ENCODE measurements around the gene ISYNA1. TPM values are rescaled to one million over a fixed set of nuclear protein-coding genes. Genes with fewer than 3 reads are reported as not detected.
"Not testable (repeated sequence)": the region's sequence is repeated elsewhere in the genome, so short reads cannot be mapped to it uniquely, and the experiment has no call there.

The ISYNA1 gene
- total and polyA plus RNA-seq, 2 donors, result 26.0 to 35.6 TPM

GRCh38 chr19:18419195-18419698, 18.7 kb downstream of the ISYNA1 start, which contains the start of gene SSBP4:
Gene SSBP4 (plus strand): TSS chr19:18419398. CDS start chr19:18419649, 251 bp downstream.
- WGBS, result 1% methylated on average over 79 of the region's 80 CpGs
- Histone ChIP-seq H3K4me1 (ENCODE audit: insufficient read depth) (no peaks in the 10 kb centered on the region), H3K4me3 (ENCODE audit: low read depth, low read length) (peak within 1 kb of the TSS; percentile 73), H3K27ac (ENCODE audit: low read depth) (peak within 1 kb of the TSS; percentile 92), H3K36me3 (ENCODE audit: insufficient read depth) (no peaks in the 10 kb centered on the region)
- DNase-seq (ENCODE audit: extremely low spot score), result no peak

- 21% methylated on average over 39 of the region's 39 CpGs for WGBS
- Histone ChIP-seq H3K36me3 (ENCODE audit: insufficient read depth) (no peaks in the 10 kb centered on the region), H3K4me1 (ENCODE audit: insufficient read depth) (no peaks in the 10 kb centered on the region), H3K4me3 (ENCODE audit: low read depth, low read length) (peak overlapping the region; percentile 73), H3K27ac (ENCODE audit: low read depth) (peak overlapping the region; percentile 92)
- DNase-seq (ENCODE audit: extremely low spot score), result no peak
Observed at GRCh38 chr19:18418483-18419194, 19.3 kb downstream of the ISYNA1 start.

GRCh38 chr19:18418029-18418482, 19.9 kb downstream of the ISYNA1 start:
- Histone ChIP-seq H3K36me3 (ENCODE audit: insufficient read depth) (no peaks in the 10 kb centered on the region), H3K4me1 (ENCODE audit: insufficient read depth) (no peaks in the 10 kb centered on the region), H3K4me3 (ENCODE audit: low read depth, low read length) (no peak overlapping the region), H3K27ac (ENCODE audit: low read depth) (peak overlapping the region; percentile 92)
- 19% methylated on average over 30 of the region's 30 CpGs for WGBS
- DNase-seq (ENCODE audit: extremely low spot score), result no peak

- Histone ChIP-seq H3K36me3 (ENCODE audit: insufficient read depth) (no peaks in the 10 kb centered on the region), H3K4me1 (ENCODE audit: insufficient read depth) (no peaks in the 10 kb centered on the region), H3K4me3 (ENCODE audit: low read depth, low read length) (peak overlapping the region; percentile 4), H3K27ac (ENCODE audit: low read depth) (peak overlapping the region; percentile 92)
- WGBS, result under 1% methylated on average over 53 of the region's 53 CpGs
- DNase-seq (ENCODE audit: extremely low spot score), result peak; percentile 71
Observed at GRCh38 chr19:18417250-18418028, 20.5 kb downstream of the ISYNA1 start.

- under 1% methylated on average over 44 of the region's 44 CpGs for WGBS
- no peaks in the 10 kb centered on the region for H3K36me3 ChIP-seq (ENCODE audit: insufficient read depth)
- peak overlapping the region; percentile 92 for H3K27ac ChIP-seq (ENCODE audit: low read depth)
- H3K4me1 ChIP-seq (ENCODE audit: insufficient read depth), result no peaks in the 10 kb centered on the region
- H3K4me3 ChIP-seq (ENCODE audit: low read depth, low read length), result peak overlapping the region; percentile 4
- DNase-seq (ENCODE audit: extremely low spot score), result peak; percentile 86
Observed at GRCh38 chr19:18416778-18417249, 21.1 kb downstream of the ISYNA1 start.

GRCh38 chr19:18415178-18415867, 22.6 kb downstream of the ISYNA1 start:
- 9% methylated on average over 25 of the region's 25 CpGs for WGBS
- no peaks in the 10 kb centered on the region for H3K4me1 ChIP-seq (ENCODE audit: insufficient read depth)
- DNase-seq (ENCODE audit: extremely low spot score), result peak; percentile 77
- no peak overlapping the region for H3K4me3 ChIP-seq (ENCODE audit: low read depth, low read length)
- H3K27ac ChIP-seq (ENCODE audit: low read depth), result peak overlapping the region; percentile 79
- no peaks in the 10 kb centered on the region for H3K36me3 ChIP-seq (ENCODE audit: insufficient read depth)

GRCh38 chr19:18414504-18415177, 23.3 kb downstream of the ISYNA1 start:
- peak overlapping the region; percentile 79 for H3K27ac ChIP-seq (ENCODE audit: low read depth)
- no peaks in the 10 kb centered on the region for H3K4me1 ChIP-seq (ENCODE audit: insufficient read depth)
- H3K4me3 ChIP-seq (ENCODE audit: low read depth, low read length), result no peak overlapping the region
- 15% methylated on average over 11 of the region's 11 CpGs for WGBS
- no peak for DNase-seq (ENCODE audit: extremely low spot score)
- no peaks in the 10 kb centered on the region for H3K36me3 ChIP-seq (ENCODE audit: insufficient read depth)

- Histone ChIP-seq H3K36me3 (ENCODE audit: insufficient read depth) (no peaks in the 10 kb centered on the region), H3K4me1 (ENCODE audit: insufficient read depth) (no peaks in the 10 kb centered on the region), H3K4me3 (ENCODE audit: low read depth, low read length) (no peak overlapping the region), H3K27ac (ENCODE audit: low read depth) (no peak overlapping the region)
- no peak for DNase-seq (ENCODE audit: extremely low spot score)
- WGBS, result 79% methylated on average over 16 of the region's 16 CpGs
Observed at GRCh38 chr19:18412610-18413239, 25.2 kb downstream of the ISYNA1 start.

- Histone ChIP-seq H3K27ac (ENCODE audit: low read depth) (no peak overlapping the region), H3K4me1 (ENCODE audit: insufficient read depth) (no peaks in the 10 kb centered on the region), H3K4me3 (ENCODE audit: low read depth, low read length) (no peak overlapping the region), H3K36me3 (ENCODE audit: insufficient read depth) (no peaks in the 10 kb centered on the region)
- WGBS, result 52% methylated on average over 10 of the region's 10 CpGs
- DNase-seq (ENCODE audit: extremely low spot score), result no peak
Observed at GRCh38 chr19:18408053-18408476, 29.9 kb downstream of the ISYNA1 start.

GRCh38 chr19:18406749-18407148, 31.2 kb downstream of the ISYNA1 start:
- no peak for DNase-seq (ENCODE audit: extremely low spot score)
- Histone ChIP-seq H3K4me1 (ENCODE audit: insufficient read depth) (no peaks in the 10 kb centered on the region), H3K27ac (ENCODE audit: low read depth) (no peak overlapping the region), H3K4me3 (ENCODE audit: low read depth, low read length) (no peak overlapping the region), H3K36me3 (ENCODE audit: insufficient read depth) (no peaks in the 10 kb centered on the region)
- WGBS, result 93% methylated on average over 9 of the region's 9 CpGs

- not testable (repeated sequence) for H3K27ac ChIP-seq (ENCODE audit: low read depth); DNase-seq (ENCODE audit: extremely low spot score); H3K36me3 ChIP-seq (ENCODE audit: insufficient read depth); H3K4me3 ChIP-seq (ENCODE audit: low read depth, low read length); H3K4me1 ChIP-seq (ENCODE audit: insufficient read depth)
- WGBS, result 91% methylated on average over 11 of the region's 11 CpGs
Observed at GRCh38 chr19:18405754-18406153, 32.2 kb downstream of the ISYNA1 start.

- H3K4me3 ChIP-seq (ENCODE audit: low read depth, low read length); DNase-seq (ENCODE audit: extremely low spot score); H3K27ac ChIP-seq (ENCODE audit: low read depth); H3K36me3 ChIP-seq (ENCODE audit: insufficient read depth); H3K4me1 ChIP-seq (ENCODE audit: insufficient read depth): not testable (repeated sequence)
- 60% methylated on average over 18 of the region's 18 CpGs for WGBS
Observed at GRCh38 chr19:18402455-18403248, 35.3 kb downstream of the ISYNA1 start.
